GM12872 (cell line): ENCODE results near the gene TOR4A.

Source experiments
- CTCF ChIP-seq: IDR thresholded peaks from 3 replicates; pipeline ENCODE4 v1.5.1; 2011; ENCODE audit warnings: low read depth, mild to moderate bottlenecking, low read length, moderate library complexity; ENCODE audit not compliant: insufficient read depth

TOR4A gene

DNA sequence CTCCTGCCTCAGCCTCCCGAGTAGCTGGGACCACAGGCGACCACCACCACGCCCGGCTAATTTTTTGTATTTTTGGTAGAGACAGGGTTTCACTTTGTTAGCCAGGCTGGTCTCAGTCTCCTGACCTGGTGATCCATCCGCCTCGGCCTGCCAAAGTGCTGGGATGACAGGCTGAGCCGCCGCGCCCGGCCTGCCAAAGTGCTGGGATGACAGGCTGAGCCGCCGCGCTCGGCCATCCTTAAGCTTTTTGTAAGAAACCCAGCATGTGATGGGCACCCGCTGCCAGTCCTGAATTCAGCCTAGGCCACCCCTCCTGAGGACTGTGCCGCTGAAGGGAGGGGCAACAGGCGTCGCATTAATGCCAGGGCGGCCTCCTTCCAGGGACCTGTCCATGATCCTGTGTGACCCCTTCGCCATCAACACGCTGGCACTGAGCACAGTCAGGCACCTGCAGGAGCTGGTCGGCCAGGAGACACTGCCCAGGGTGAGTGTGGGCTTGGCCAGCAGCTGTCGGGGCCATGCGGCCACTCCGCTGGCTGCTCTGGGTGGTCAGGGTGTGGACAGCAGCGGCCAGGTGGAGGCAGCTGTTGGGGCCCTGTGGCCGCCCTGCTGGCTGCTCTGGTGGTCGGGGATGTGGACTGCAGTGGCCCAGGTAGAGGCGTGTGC, 11.9 kb upstream of the TOR4A start:
- TF ChIP-seq CTCF = no peak

GRCh38 chr9:137266162-137266527, 11.4 kb upstream of the TOR4A start:
- TF ChIP-seq CTCF = no peak

GRCh38 chr9:137266585-137267453, 10.7 kb upstream of the TOR4A start:
- no peak for TF ChIP-seq CTCF

GRCh38 chr9:137267933-137268355, 9.6 kb upstream of the TOR4A start:
- no peak for TF ChIP-seq CTCF

GRCh38 chr9:137268538-137269201, 8.9 kb upstream of the TOR4A start:
- no peak for TF ChIP-seq CTCF

- TF ChIP-seq CTCF = no peak
Measured at GRCh38 chr9:137269231-137269772, 8.2 kb upstream of the TOR4A start.

DNA sequence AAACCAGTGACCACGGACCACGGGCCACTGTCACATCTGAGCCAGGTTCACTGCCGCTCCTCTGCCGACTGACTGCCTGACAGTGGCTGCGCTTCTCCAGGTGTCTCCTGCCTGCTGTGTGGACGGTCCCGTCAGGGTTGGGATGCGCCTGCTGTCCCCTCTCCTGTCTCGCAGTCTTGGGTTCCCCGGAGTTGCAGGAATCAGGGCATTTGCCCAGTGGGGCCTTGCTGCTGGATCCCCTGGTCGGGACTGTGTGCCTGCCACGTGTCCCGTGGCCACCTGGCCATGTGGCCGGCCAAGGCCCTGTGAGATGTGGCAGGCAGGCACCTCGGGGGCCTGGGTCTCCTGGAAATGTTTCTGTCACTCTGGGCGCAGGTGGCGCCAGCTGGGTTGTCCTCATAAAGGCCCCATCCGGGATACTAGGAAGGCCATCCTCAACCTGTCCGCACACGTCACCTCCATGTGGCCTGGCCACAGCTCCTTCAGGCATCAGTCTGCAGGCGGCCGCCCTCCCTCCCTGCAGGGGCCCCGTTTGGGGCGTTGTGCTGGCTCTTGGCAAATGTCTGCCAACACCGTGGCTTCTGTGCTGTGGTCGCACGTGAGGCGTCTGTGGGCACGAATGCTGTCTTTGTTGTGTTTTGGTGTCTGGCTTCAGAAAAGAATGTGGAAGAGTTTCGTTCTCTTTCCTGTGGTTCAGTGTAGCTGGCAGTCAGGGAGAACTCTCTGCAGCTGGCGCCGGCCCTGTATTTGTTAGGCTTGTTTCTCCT, 6.4 kb upstream of the TOR4A start:
- no peak for TF ChIP-seq CTCF
